COR-L47 (cell line): ENCODE measurements around the gene GALNT18.

Source experiments
- DNase-seq: peaks from one replicate; lab custom pipeline; 2025; lab: John Stamatoyannopoulos, UW

Gene GALNT18

GRCh38 chr11:11239959-11240358 is 381.8 kb downstream of the GALNT18 start:
- DNase-seq, result no peak

- DNase-seq, result no peak
Observed at GRCh38 chr11:11237070-11237832, 384.6 kb downstream of the GALNT18 start.

GRCh38 chr11:11236498-11237059 is 385.2 kb downstream of the GALNT18 start:
- no peak for DNase-seq

GRCh38 chr11:11231763-11232162 is 390.0 kb downstream of the GALNT18 start:
- no peak for DNase-seq

- peak; percentile 10 for DNase-seq
Observed at GRCh38 chr11:11230802-11231562, 390.8 kb downstream of the GALNT18 start.

- DNase-seq, result no peak
Observed at GRCh38 chr11:11230087-11230486, 391.7 kb downstream of the GALNT18 start.

DNA sequence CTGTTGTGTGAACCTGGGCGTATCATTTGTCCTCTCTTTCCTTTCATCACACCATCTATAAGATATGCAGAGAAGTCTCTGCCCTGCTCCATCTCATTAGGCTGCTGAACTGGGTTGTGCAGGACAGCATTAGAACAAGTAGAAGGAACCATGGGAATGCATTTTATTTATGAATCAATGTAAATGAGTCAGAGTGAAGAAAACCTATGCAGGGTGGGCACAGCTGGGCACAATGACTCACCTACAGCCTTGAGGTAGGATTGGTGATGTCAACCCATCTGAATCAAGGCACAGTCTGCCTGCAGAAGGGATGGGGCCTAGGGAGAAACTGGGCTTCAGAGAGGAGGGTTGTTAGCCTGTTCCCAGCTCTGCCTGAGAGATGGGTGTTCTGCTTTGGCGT is 392.2 kb downstream of the GALNT18 start:
- DNase-seq, result no peak

DNA sequence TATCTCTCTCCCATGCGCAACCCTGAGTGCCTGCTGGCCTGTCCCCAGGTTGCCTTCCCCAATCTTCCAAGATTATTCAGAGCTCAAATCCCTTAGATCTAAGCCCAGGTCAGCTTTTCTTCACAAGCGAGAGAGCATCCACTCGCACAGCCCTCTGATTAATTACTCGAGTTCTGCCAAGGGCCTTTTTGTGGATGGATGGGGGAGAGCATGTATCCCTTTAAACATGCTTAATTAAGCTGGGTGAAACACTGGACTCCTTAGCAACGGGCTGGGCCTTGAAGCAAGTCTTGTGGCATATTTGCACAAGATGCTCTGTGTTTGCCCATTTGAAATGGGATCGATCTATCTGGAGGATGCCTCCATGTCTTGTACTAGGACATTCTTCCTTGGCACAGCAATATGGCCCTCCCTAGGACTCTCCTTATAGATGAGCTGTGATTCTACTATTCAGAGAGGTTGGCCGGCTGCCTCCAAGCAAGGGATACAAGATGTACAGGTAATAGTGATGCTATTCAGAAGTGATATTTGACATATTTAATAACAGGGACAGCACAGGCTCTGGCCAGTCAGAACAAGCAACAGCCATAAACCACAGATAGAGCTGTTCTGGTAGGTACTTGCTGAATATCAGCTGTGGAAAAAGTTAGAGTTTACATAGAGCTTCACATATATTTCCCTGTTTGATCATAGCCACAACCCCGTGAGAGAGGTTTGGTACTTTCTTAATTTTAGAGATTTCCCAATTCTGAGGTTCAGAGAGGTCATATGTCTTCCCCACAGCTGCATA is 394.3 kb downstream of the GALNT18 start:
- no peak for DNase-seq
